Measurements from ENCODE around the gene KANSL1L.
A peak's percentile ranks its signal among the peaks of the same experiment; 100 is the strongest.

Gene KANSL1L

GRCh38 chr2:210170196-210170445 lies 1.1 kb downstream of the KANSL1L start:
- peak overlapping the region; percentile 100 for H3K27ac Mint-ChIP-seq
- TF ChIP-seq CTCF (IDR thresholded peaks at IDR 0.05), result no peak
- H3K27me3 Mint-ChIP-seq (ENCODE audit: low read depth, poor library complexity), result no peaks in the 10 kb centered on the region
- no peaks in the 10 kb centered on the region for H3K9me3 Mint-ChIP-seq
- H3K4me3 Mint-ChIP-seq, result peak overlapping the region; percentile 99
- H3K4me1 Mint-ChIP-seq, result peaks cover 38% of the 10 kb centered on the region
- no peaks in the 10 kb centered on the region for H3K36me3 Mint-ChIP-seq (ENCODE audit: low read depth)
- no peak for DNase-seq

- DNase-seq, result no peak
- Mint-ChIP-seq H3K27me3 (ENCODE audit: low read depth, poor library complexity) (no peaks in the 10 kb centered on the region), H3K36me3 (ENCODE audit: low read depth) (no peaks in the 10 kb centered on the region), H3K4me3 (peak overlapping the region; percentile 99), H3K9me3 (no peaks in the 10 kb centered on the region), H3K27ac (peak overlapping the region; percentile 100), H3K4me1 (peaks cover 38% of the 10 kb centered on the region)
- TF ChIP-seq CTCF (IDR thresholded peaks at IDR 0.05), result no peak
These were observed 1.6 kb downstream of the KANSL1L start for GRCh38 chr2:210169516-210170195.

GRCh38 chr2:210167227-210167626 lies 4.0 kb downstream of the KANSL1L start:
- H3K27me3 Mint-ChIP-seq (ENCODE audit: low read depth, poor library complexity), result no peaks in the 10 kb centered on the region
- H3K36me3 Mint-ChIP-seq (ENCODE audit: low read depth), result peaks cover 6% of the 10 kb centered on the region
- no peak for TF ChIP-seq CTCF (IDR thresholded peaks at IDR 0.05)
- H3K4me3 Mint-ChIP-seq, result no peak overlapping the region
- no peaks in the 10 kb centered on the region for H3K9me3 Mint-ChIP-seq
- H3K27ac Mint-ChIP-seq, result no peak overlapping the region
- peaks cover 30% of the 10 kb centered on the region for H3K4me1 Mint-ChIP-seq
- no peak for DNase-seq

GRCh38 chr2:210162466-210163124 lies 8.6 kb downstream of the KANSL1L start:
- Mint-ChIP-seq H3K4me3 (no peak overlapping the region), H3K27ac (no peak overlapping the region), H3K9me3 (peaks cover 4% of the 10 kb centered on the region), H3K27me3 (ENCODE audit: low read depth, poor library complexity) (no peaks in the 10 kb centered on the region), H3K4me1 (no peaks in the 10 kb centered on the region), H3K36me3 (ENCODE audit: low read depth) (peaks cover 16% of the 10 kb centered on the region)
- DNase-seq, result no peak
- no peak for TF ChIP-seq CTCF (IDR thresholded peaks at IDR 0.05)

- H3K36me3 Mint-ChIP-seq (ENCODE audit: low read depth), result peaks cover 41% of the 10 kb centered on the region
- H3K27me3 Mint-ChIP-seq (ENCODE audit: low read depth, poor library complexity), result no peaks in the 10 kb centered on the region
These were observed 12.2 kb downstream of the KANSL1L start for GRCh38 chr2:210159059-210159458.

More at GRCh38 chr2:210159059-210159458, 12.2 kb downstream of the KANSL1L start:
- no peak overlapping the region for H3K4me3 Mint-ChIP-seq
- no peak for DNase-seq
- H3K9me3 Mint-ChIP-seq, result peaks cover 4% of the 10 kb centered on the region
- no peak overlapping the region for H3K27ac Mint-ChIP-seq
- TF ChIP-seq CTCF (IDR thresholded peaks at IDR 0.05), result no peak
- no peaks in the 10 kb centered on the region for H3K4me1 Mint-ChIP-seq

Measured in nephron progenitor cell (in vitro differentiated cells).